ENCODE results near the gene ATP8B2.
"Not testable (repeated sequence)": the region's sequence is repeated elsewhere in the genome, so short reads cannot be mapped to it uniquely, and the experiment has no call there.

Gene ATP8B2

GRCh38 chr1:154324669-154325582 lies at the start of gene ATP8B2:
ATP8B2 (plus strand) TSS chr1:154325525; CDS start chr1:154328142, 2,617 bp downstream.
- peak in 1 of 2 experiments; percentile 66 for DNase-seq

GRCh38 chr1:154276797-154277196 lies 48.5 kb upstream of the ATP8B2 start:
- no peak for DNase-seq

- DNase-seq, result not testable (repeated sequence)
Measured at GRCh38 chr1:154287591-154287990, 37.7 kb upstream of the ATP8B2 start.

GRCh38 chr1:154288661-154289060 lies 36.7 kb upstream of the ATP8B2 start:
- no peak for DNase-seq

GRCh38 chr1:154290921-154291320 lies 34.4 kb upstream of the ATP8B2 start:
- DNase-seq, result no peak

DNA sequence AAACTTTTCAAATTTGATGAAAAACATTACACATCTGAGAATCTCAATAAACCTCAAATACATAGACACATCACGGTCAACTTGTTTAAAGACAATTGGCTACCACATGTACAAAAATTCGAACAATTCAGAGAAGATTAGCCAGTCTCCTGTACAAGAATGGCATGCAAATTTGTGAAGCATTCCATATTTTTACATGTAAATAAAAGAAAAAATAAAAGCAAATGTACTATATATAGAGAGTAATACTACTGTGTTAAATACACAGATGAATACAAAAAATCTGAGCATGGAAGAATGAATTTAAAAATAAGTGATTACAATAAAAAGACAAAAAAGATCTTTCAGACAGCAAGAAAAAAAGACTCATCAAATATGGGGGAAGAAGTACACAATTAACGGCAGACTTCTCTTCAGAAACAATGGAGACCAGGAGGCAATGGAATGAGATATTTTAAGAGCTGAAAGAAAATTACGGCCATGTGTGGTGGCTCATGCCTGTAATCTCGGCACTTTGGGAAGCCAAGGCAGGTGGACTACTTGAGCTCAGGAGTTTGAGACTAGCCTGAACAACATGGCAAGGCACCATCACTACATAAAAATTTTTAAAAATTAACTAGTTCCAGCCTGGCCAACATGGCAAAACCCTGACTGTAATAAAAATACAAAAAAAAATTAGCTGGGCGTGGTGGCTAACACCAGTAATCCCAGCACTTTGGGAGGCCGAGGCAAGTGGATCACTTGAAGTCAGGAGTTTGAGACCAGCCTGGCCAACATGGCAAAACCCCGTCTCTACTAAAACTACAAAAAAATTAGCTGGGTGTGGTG lies 29.7 kb upstream of the ATP8B2 start:
- DNase-seq, result no peak

GRCh38 chr1:154301582-154301981 lies 23.7 kb upstream of the ATP8B2 start:
- no peak for DNase-seq

- no peak for DNase-seq
Measured at GRCh38 chr1:154304664-154305337, 20.5 kb upstream of the ATP8B2 start.

- DNase-seq, result no peak
Measured at GRCh38 chr1:154306151-154306550, 19.2 kb upstream of the ATP8B2 start.

DNA sequence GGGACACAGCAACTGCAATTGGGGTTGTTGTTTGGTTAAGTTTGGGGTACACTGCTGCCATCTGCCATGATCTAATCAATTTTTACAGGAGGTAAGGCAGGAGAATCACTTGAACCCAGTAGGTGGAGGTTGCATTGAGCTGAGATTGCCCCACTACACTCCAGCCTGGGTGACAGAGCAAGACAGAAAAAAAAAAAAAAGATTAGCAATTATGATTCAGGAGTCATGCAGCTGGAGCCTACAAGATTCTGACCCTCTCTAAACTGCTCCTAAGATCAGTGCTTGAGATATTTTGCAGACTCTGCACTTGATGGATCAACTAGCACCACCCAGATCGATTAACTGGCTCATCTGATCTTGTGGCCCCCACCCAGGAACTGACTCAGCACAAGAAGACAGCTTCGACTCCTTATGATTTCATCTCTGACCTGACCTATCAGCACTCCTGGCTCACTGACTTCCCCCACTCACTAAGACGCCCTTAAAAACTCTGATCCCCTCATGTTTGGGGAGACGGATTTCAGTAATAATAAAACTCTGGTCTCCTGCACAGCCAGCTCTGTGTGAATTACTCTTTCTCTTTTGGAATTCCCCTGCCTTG lies 17.6 kb upstream of the ATP8B2 start:
- not testable (repeated sequence) for DNase-seq

- not testable (repeated sequence) for DNase-seq
Measured at GRCh38 chr1:154309136-154309535, 16.2 kb upstream of the ATP8B2 start.

- not testable (repeated sequence) for DNase-seq
Measured at GRCh38 chr1:154312229-154313065, 12.9 kb upstream of the ATP8B2 start.

DNA sequence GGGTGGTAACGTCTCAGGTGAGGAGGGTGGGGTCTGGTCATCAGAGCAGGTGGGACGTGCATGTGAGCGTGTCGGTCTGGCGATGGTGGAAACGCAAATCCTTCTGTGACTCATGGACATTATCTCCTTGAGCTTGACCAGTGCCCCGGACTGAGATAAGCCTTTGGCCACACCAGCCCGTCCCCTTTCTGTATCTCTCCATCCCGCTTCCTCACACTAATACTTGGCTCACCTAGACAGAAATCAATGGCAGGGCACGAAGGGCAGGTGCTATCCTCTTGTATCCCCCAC lies 12.3 kb upstream of the ATP8B2 start:
- no peak for DNase-seq

DNA sequence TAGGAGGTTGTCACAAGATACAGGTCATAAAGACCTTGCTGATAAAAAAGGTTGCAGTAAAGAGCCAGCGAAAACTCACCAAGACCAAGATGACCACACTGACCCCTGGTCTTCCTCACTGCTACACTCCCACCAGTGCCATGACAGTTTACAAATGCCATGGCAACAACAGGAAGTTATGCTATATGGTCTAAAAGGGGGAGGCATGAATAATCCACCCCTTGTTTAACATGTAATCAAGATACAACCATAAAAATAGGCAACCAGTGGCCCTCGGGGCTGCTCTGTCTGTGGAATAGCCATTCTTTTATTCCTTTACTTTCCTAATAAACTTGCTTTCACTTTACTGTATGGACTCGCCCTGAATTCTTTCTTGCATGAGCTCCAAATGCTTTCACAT lies 11.1 kb upstream of the ATP8B2 start:
- not testable (repeated sequence) for DNase-seq

GRCh38 chr1:154316704-154317103 lies 8.6 kb upstream of the ATP8B2 start:
- no peak for DNase-seq

GRCh38 chr1:154318386-154318785 lies 6.9 kb upstream of the ATP8B2 start:
- no peak for DNase-seq

GRCh38 chr1:154320882-154321608 lies 4.3 kb upstream of the ATP8B2 start, which contains the start of gene AQP10:
AQP10 (plus strand) TSS chr1:154321093; CDS start chr1:154321156, 63 bp downstream.
- no peak for DNase-seq

- DNase-seq, result not testable (repeated sequence)
Measured at GRCh38 chr1:154321609-154321934, 3.8 kb upstream of the ATP8B2 start.

DNA sequence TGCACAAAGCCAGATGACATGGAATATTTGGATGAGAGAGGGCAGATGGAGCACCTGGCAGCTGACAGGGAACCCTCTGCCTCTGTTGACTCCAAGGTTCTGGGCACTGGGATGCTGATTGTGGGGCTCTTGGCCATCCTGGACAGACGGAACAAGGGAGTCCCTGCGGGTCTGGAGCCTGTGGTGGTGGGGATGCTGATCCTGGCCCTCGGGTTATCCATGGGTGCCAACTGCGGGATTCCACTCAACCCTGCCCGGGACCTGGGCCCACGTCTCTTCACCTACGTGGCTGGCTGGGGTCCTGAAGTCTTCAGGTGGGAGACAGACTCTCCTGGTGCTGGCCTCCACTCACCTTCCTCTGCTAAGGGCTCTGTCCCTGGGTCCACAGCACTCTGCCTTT lies 1.8 kb upstream of the ATP8B2 start:
- DNase-seq, result no peak

DNA sequence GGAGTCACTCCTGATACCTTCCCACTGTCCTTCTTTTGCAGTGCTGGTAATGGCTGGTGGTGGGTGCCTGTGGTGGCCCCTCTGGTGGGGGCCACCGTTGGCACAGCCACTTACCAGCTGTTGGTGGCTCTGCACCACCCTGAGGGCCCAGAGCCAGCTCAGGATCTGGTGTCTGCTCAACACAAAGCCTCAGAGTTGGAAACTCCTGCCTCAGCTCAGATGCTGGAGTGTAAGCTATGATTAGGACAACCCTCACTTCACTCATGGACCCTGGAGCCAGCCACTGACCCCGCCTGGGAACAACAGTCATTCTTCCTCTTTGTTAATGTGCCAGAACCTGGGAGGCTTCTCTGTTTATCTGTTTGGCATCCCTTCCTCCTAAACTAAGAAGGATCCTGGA lies 1.1 kb upstream of the ATP8B2 start:
- DNase-seq, result no peak

All from cerebellar nuclear complex (tissue), 1 donor.